Inflammatory macrophage treated with lipopolysaccharide for 1 hour (primary cell): ENCODE data around the gene POLH.
A peak's percentile ranks its signal among the peaks of the same experiment; 100 is the strongest.
"Not testable (repeated sequence)": the region's sequence is repeated elsewhere in the genome, so short reads cannot be mapped to it uniquely, and the experiment has no call there.

Experiments used
- DNase-seq, 2 donors: peaks; one replicate each; pipeline ENCODE4 v3.0.0-alpha.2; 2020 to 2022

Gene POLH

GRCh38 chr6:43575772-43576551, at the start of gene POLH, which contains the start of gene XPO5:
Gene POLH, plus strand, starts transcription at chr6:43576185. Its CDS starts 6,135 bp downstream, at chr6:43582320.
Gene XPO5, minus strand, starts transcription at chr6:43576038. Its CDS starts 174 bp downstream, at chr6:43575864.
- DNase-seq, result peak; percentile 91 to 95

GRCh38 chr6:43532201-43532600, 43.8 kb upstream of the POLH start:
- no peak for DNase-seq

GRCh38 chr6:43538986-43539385, 37.0 kb upstream of the POLH start:
- DNase-seq, result not testable (repeated sequence)

GRCh38 chr6:43539409-43539808, 36.6 kb upstream of the POLH start:
- not testable (repeated sequence) for DNase-seq

GRCh38 chr6:43540507-43540906, 35.5 kb upstream of the POLH start:
- no peak for DNase-seq

GRCh38 chr6:43541774-43542471, 34.1 kb upstream of the POLH start:
- no peak for DNase-seq

- no peak for DNase-seq
Observed at GRCh38 chr6:43544461-43544860, 31.5 kb upstream of the POLH start.

GRCh38 chr6:43547222-43547621, 28.8 kb upstream of the POLH start:
- peak; percentile 2 to 52 for DNase-seq

- not testable (repeated sequence) for DNase-seq
Observed at GRCh38 chr6:43557620-43558019, 18.4 kb upstream of the POLH start.

GRCh38 chr6:43559328-43559727, 16.7 kb upstream of the POLH start:
- DNase-seq, result no peak

GRCh38 chr6:43570876-43571441, 5.0 kb upstream of the POLH start:
- DNase-seq, result peak; percentile 7 to 34

- no peak for DNase-seq
Observed at GRCh38 chr6:43572015-43572414, 4.0 kb upstream of the POLH start.

- DNase-seq, result peak; percentile 49 to 61
Observed at GRCh38 chr6:43575105-43575771, 747 bp upstream of the POLH start.

GRCh38 chr6:43578748-43579147, 2.8 kb downstream of the POLH start:
- no peak for DNase-seq

GRCh38 chr6:43579171-43579570, 3.2 kb downstream of the POLH start:
- DNase-seq, result no peak

- no peak for DNase-seq
Observed at GRCh38 chr6:43582911-43583310, 6.9 kb downstream of the POLH start.

GRCh38 chr6:43584892-43585570, 9.0 kb downstream of the POLH start:
- DNase-seq, result no peak

- DNase-seq, result no peak
Observed at GRCh38 chr6:43588194-43588593, 12.2 kb downstream of the POLH start.

- DNase-seq, result not testable (repeated sequence)
Observed at GRCh38 chr6:43589564-43589963, 13.6 kb downstream of the POLH start.

- DNase-seq, result no peak
Observed at GRCh38 chr6:43593938-43594337, 18.0 kb downstream of the POLH start.

- DNase-seq, result no peak
Observed at GRCh38 chr6:43600595-43600994, 24.6 kb downstream of the POLH start.

GRCh38 chr6:43604174-43604573, 28.2 kb downstream of the POLH start:
- no peak for DNase-seq

GRCh38 chr6:43606019-43606418, 30.0 kb downstream of the POLH start:
- no peak for DNase-seq
